HUES48 (cell line): ENCODE results near the gene MX1.

Experiments
- H3K27ac ChIP-seq: one replicate; pipeline ENCODE4 v1.7.0; 2013; ENCODE audit warnings: low read depth, low read length, inconsistent platforms
- H3K27me3 ChIP-seq: 2 replicates; pipeline ENCODE4 v1.6.1; 2013; ENCODE audit warnings: mild to moderate bottlenecking, low read length; ENCODE audit not compliant: control insufficient read depth, insufficient read depth
- H3K36me3 ChIP-seq: 2 replicates; pipeline ENCODE4 v1.6.1; 2013; ENCODE audit warnings: low read length; ENCODE audit not compliant: control insufficient read depth, insufficient read depth
- H3K4me1 ChIP-seq: 2 replicates; pipeline ENCODE4 v1.6.1; 2013; ENCODE audit warnings: mild to moderate bottlenecking, low read length; ENCODE audit not compliant: control insufficient read depth, insufficient read depth
- H3K4me3 ChIP-seq: 2 replicates; pipeline ENCODE4 v1.5.1; 2013; ENCODE audit warnings: mild to moderate bottlenecking, low read depth, low read length
- H3K9ac ChIP-seq: 2 replicates; pipeline ENCODE4 v1.6.1; 2013; ENCODE audit warnings: mild to moderate bottlenecking, low read depth, low read length, moderate library complexity
- H3K9me3 ChIP-seq: 2 replicates; pipeline ENCODE4 v1.6.1; 2013; ENCODE audit warnings: low read length; ENCODE audit not compliant: control insufficient read depth, insufficient read depth

Gene MX1

GRCh38 chr21:41507521-41508414 lies 81.7 kb downstream of the MX1 start, which contains the start of gene TMPRSS2:
Gene TMPRSS2 (minus strand): TSS chr21:41508158. CDS start chr21:41498133, 10,025 bp downstream.
- H3K9me3 ChIP-seq = no peaks in the 10 kb centered on the region
- H3K4me3 ChIP-seq = peak within 1 kb of the TSS; percentile 73
- peak within 1 kb of the TSS; percentile 12 for H3K27ac ChIP-seq
- H3K27me3 ChIP-seq = peaks cover 38% of the 10 kb centered on the region
- H3K36me3 ChIP-seq = no peaks in the 10 kb centered on the region
- H3K9ac ChIP-seq = peak within 1 kb of the TSS; percentile 50; the same call in 1 of the 2 replicates
- H3K4me1 ChIP-seq = peaks cover 19% of the 10 kb centered on the region

GRCh38 chr21:41508415-41509144 lies 82.5 kb downstream of the MX1 start:
- peaks cover 19% of the 10 kb centered on the region for H3K4me1 ChIP-seq
- H3K9me3 ChIP-seq = no peaks in the 10 kb centered on the region
- H3K36me3 ChIP-seq = no peaks in the 10 kb centered on the region
- H3K27me3 ChIP-seq = peaks cover 38% of the 10 kb centered on the region
- no peak overlapping the region for H3K27ac ChIP-seq
- H3K9ac ChIP-seq = no peak overlapping the region
- H3K4me3 ChIP-seq = peak overlapping the region; percentile 73
